HG03432 (cell line): ENCODE measurements around the gene BLOC1S3.

Experiments
- ATAC-seq: cut with Tn5 transposase; IDR thresholded peaks from one replicate; pipeline ENCODE4 v1.9.1; 2021; ENCODE audit warnings: mild to moderate bottlenecking, moderate library complexity; ENCODE audit not compliant: unreplicated experiment

Gene BLOC1S3, protein sequence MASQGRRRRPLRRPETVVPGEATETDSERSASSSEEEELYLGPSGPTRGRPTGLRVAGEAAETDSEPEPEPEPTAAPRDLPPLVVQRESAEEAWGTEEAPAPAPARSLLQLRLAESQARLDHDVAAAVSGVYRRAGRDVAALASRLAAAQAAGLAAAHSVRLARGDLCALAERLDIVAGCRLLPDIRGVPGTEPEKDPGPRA

DNA sequence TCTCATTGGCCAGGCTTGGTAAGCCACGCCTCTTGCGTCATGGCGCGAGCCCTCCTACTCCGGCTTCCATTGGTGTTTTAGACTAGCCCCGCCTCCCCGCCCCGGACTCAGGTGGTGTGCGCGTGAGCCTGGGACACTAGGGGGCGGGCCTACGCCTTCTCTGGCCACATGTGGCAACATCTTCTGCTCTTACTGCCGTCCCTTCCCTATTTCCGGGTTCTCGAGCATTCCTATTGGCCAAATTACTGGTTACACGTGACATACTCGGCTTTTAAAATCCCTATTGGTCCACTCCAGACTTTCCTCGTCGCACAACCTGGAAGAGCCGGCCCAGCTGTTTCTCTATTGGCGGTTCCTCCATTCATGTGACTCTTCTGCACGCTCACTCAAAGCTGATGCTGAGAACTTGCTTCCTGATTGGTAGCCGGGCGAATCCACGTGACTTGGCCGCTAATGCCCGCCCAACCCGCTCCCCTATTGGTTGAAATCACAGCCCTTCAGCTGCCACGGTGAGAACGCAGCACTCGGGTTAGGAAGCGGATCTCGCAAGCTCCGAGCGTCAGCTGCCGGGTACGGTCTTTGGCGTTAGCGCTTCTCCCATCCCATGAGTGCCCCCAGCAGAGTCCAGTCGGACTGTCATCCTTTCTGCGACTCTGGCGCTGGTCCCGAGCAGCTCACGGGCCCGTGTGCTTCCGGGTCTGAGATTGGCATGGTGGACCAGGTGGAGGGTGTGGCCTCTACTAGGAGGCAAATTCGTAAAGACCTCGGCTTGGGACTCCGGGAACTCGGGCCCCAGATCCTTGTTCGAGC lies at the start of gene BLOC1S3:
Gene BLOC1S3 (plus strand): TSS at position 523 of the 810 bp plus-strand sequence. CDS start 513 bp downstream, outside the sequence.
- peak; percentile 78 for ATAC-seq

DNA sequence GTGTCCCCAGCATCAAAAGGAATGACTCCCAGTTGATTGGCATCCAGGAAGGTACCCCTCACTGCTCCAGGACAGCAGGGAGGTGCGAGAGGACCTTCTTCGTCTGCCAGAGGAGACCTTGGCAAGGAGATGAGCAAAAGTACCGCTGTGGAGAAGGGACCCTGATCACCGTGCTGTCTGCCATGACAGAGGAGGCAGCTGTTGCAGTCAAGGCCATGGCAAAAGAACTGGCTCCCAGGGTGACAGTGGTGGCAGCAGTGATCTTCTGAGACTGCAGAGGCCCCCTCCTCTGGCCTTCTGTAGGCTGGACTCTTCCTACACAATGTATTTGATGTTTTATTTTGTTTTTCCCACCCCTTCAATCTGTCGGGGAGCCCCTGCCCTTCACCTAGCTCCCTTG lies 49.8 kb upstream of the BLOC1S3 start:
- no peak for ATAC-seq

DNA sequence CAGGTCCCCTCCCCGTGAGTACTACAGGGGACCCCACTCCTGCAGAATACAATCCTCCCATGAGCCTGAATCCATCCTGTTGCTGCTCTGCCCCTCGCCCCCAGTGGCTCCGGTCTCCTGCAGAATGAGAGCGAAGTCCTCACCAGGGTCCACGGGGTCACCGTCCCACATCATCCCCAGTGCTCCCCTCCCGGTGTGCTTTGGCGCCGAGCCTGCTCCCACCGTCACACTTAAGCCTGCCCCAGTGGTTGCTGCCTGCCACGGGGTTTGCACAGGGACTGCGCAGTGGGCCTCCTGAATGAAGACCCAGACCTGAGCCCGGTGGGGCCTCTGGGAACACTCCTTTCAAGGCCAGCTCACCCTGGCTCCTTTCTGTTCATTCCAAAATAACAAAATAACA lies 48.3 kb upstream of the BLOC1S3 start:
- ATAC-seq, result no peak

DNA sequence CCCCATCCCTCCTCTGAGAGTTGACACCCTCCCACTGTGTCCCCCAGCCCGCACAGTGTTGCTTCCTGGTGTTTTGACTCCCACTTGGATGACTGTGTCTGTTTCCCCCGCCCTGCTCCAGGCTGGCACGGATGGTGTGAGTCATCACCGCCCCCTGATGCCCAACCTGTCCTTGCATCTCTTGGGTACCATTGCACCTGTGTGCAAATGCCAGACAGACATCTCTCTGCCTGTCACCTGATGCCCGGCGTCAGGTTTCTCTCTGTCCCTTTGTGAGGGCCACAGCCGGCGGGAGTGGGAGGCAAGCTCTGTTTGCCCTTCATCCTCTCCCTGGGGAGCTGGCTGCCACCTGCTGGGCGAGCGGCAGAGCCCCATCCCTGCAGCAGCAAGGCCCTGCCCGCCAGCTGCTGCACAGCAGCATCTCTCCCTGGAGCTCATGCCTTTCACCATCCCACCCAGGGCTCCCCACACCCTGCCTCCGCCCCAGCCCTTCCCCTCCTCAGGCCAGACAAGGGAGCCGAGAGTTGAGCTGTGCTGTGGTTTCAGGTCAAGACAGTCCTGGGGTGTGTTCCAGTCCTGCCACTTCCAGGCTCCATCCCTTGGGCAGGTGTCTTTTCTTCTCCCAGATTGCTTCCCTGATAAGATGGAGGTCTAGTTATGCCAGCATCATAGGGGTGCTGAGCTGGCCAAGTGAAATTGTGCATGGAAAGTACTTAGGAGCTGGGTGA lies 47.5 kb upstream of the BLOC1S3 start:
- ATAC-seq, result no peak

DNA sequence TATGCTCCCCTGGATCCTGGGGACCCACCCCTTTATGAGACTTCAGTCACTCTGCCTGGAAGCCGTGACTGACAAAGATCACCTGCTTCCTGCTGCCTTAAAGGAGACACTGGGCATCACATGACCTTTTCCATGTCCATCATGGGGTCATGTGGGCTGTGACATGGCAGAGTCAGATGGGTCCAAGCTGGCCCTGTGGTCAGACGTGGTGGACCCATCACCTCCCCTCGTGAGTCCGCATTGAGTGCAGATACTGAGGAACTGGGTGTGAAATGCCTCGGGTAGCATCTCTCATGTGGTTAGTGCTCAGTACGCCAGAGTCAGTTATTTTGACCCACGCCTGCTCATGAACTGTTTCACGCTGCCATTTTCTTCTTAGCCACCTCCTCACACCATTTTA lies 44.9 kb upstream of the BLOC1S3 start:
- ATAC-seq, result no peak

DNA sequence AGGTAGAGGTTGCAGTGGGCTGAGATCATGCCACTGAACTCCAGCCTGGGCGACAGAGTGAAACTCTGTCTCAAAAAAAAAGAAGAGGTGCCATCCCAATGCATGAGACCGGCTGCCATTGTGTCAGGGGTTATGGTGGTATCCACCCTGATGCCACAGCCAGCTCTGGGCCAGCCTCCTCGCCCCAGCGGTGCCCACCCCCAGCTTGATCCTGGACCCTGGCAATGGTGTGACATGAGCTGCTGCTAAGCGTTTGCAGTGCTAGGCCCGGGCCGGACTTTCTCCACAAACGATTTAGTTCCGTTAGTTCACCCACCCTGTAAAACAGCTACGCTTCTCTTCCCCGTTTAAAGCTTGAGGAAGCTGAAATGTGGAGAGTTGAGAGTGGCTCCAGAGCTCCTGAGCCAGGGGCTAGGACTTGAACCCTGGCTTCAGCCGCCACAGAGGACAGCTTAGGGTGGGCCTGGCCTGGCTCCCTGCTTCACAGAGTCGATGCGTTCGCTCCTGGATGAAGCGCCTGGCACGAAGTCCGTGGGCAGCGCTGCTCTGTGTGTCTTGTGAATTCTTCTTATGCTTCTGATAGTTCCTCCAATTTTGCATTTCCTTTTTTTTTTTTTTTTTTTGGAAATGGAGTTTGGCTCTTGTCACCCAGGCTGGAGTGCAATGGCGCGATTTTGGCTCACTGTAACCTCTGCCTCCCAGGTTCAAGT lies 43.3 kb upstream of the BLOC1S3 start:
- ATAC-seq, result no peak

DNA sequence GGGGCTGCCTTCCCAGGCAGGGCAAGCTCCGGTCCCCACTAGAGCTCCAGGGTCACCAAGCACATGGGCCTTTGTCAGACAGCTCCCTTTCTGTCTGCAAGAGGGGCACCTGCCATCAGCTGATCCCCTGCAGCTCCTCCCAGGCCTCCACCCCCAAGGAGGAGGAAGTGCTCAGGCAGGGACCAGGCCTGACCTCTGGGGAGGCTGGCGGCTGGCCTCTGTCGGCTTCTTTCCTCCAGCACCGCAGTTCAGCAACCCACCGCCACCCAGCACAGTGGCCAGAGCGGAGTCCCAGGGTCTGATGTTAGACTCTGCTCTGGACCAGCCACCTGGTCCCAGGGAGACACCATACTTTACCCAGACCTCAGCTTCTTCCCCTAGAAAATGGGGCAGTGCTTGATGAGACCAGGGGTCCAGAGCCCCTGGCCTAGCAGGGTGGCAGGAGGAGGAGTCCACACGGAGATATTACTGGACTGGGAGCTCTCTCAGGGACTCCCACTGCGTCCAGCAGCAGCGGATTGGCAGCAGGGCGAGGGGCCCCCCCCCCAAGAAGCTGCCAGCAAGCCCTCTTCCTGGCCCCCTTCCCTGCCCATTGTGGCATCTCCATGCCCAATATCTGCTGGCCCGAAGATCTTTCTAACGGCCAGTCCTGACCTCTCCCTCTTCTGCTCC lies 41.9 kb upstream of the BLOC1S3 start:
- ATAC-seq, result peak; percentile 26

DNA sequence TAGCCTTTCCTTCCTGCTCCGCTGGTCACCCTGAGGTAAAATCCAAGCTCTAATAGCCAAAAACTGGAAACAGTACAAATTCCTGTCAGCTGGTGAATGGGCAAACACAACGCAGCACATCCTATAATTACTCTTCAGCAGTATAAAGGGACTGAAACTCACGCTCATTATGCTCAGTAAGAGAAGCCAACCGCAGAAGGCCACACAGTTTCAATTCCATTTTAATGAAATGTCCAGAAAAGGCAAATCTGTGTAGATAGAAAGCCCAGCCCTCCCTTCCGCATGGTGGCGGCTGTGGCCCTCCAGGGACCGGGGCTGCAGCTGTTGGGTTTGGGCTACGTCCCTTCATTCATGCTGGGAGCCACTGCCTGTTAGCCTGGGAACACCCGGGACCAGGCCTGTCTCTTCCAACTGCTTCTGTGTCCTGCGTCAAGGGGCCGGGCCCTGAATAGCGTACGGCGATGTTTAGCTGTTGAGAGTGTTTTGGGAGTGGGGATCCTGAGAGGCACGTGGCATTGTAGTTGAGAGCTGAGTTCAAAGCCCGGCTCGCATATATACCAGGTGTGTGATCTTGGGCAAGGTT lies 41.3 kb upstream of the BLOC1S3 start:
- peak; percentile 71 for ATAC-seq

DNA sequence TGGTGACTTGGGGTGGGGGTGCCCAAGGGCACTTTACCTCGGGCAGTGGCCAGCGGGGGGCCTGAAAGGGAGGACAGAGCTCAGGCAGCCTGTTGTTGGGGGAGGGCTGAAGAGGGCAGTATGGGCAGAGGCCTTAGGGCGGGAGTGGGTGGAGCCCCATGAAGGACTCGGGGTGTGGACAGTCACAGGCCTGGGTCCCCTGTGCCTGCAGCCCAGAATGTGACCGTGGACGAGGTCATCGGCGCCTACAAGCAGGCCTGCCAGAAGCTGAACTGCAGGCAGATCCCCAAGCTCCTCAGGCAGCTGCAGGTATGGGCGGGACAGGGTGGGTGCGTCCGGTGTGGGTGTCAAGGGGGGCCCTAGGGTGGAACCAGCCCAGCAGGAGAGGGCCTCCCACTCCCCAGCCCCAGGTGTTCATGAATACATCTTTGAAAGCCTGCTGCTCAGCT lies 40.3 kb upstream of the BLOC1S3 start:
- ATAC-seq, result no peak

DNA sequence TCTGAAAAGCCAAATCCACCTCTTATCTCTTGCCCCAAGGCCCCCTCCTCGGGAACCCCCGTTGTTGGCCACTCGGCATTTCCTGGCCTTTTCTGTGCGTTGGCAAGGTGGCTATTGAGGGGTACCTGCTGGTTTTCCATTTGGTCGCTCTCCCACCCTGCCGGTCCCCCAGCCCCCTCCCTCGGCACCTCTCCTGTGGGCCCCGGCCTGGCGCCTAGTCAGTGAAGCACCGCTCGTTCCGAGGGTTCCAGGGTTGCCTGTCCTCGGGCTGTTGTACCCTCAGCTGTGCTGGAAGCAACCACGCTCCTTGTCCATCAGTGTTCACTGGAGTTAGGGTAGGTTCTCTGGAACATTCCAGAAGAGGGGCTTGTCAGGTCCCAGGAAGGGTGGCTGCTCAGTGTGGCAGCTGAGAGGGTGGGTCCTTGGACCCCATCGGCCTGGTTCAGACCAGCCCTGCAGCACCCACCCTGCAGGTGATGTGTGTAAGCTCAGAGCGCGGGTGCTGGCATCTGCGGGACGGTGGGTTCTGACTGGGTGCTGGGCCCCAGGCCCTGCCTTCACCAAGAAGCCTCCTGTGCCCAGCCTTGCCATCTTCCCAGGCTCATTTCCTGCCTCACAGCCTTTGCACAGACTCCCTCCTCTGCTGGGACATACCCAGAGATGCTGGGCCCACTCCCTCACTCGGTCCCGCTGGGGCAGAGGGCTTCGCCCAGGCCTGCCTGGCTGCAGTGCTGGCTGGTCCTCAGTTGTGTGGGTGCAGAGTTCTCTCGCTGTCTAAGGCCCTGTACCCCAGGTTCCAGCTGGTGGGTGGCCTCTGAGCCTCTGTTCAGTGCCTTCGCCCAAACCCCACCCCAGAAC lies 39.1 kb upstream of the BLOC1S3 start:
- no peak for ATAC-seq

DNA sequence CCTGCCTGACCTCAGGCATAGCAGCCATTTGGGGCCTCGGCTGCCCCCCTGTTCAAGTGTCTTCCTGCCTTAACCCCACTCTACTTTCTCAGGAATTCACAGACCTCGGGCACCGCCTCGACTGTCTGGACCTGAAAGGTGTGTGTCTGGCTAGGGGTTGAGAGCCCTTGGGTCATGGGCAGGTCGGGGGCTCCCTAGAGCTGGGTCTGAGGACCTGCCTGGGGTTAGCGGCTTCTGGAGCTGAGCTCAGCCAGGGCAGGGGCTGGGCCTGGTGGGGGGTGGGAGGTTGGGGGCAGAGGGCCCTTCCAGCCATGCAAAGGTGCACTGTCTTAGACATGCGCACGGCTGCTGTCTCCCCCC lies 38.5 kb upstream of the BLOC1S3 start:
- ATAC-seq, result no peak

DNA sequence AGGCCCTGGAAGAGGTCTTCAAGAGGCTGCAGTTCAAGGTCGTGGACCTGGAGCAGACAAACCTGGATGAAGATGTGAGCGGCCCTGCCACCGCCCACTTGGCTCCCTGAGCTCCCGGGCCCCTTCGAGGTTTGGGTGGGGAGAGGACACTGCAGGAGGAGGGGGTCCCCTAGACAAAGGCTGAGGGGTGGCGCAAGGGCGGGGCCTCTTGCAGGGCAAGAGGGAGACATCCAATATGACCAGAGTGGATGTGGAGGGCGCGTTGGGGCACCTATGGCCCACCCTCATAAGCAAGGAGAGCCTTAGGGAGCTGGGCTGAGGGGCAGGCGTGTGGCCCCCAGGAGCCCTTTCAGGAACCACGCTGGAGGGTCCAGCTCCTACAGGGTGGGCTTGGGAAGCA lies 38.1 kb upstream of the BLOC1S3 start:
- ATAC-seq, result no peak

DNA sequence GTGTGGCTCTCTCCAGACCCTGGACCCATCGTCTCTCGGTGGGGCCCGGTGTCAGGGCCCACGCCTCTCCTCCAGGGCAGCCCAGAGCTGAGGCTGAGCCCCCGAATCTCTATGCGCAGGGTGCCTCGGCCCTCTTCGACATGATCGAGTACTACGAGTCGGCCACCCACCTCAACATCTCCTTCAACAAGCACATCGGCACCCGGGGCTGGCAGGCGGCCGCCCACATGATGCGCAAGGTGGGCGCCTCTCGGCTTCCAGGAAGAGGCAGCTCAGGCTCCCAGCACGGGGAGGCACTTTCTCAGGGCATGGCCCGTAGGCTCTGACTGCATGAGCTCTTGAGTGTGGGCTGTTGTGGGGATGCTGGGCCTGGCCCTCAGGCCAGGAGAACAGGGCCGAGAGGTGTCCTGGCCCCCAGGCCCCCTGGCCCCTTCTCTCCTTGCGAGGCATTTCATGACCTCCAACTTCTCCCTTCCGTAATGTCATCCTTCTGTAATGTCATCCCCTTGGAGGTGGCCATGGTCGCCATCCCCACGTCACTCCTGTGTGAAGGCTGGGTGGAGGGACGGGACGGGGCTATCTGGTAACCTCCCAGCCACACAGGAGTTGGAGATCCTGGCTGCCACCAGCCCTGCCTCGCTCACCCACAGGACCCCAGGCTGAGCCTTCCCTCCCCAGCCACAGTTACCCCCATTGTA lies 37.2 kb upstream of the BLOC1S3 start:
- ATAC-seq, result no peak

DNA sequence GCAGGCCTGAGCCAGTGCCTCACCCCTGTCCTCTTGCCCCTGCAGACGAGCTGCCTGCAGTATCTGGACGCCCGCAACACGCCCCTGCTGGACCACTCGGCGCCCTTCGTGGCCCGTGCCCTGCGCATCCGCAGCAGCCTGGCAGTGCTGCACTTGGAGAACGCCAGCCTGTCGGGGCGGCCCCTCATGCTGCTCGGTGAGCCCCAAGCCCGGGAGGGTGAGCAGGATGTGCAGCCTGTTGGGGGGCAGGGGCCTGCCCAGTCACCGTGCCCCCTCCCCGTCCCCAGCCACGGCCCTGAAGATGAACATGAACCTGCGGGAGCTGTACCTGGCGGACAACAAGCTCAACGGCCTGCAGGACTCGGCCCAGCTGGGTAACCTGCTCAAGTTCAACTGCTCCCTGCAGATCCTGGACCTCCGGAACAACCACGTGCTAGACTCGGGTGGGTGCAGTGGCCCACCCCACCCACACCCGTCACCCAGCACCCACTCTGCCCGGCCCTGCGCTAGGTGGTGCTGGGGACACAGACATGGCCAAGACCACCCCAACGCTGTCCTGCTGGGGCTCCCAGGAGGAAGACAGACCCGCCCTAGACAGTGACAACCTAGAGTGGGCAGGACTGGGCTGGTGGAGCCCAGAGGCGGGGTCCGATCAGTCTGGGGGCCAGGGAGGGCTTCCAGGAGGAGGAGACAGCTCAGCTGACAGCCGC lies 36.4 kb upstream of the BLOC1S3 start:
- no peak for ATAC-seq

DNA sequence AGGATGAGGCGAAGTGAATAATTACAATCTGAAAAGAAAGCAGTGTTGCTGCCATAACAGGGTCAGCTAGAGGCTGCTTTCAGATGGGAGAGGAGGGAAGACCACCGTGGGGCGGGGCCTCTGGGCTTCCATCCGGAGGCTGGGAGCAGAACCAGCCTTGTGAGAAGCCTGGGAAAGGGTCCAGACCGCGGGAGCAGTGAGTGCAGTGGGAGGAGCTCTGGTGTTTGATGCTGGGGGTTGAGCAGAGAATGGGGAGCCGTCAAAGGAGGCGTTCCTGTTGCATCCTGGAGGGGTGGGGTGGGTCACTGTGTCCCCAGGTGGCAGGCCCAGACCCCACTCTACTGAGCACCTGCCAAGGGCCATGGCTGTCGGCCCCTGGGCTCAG lies 35.9 kb upstream of the BLOC1S3 start:
- no peak for ATAC-seq

DNA sequence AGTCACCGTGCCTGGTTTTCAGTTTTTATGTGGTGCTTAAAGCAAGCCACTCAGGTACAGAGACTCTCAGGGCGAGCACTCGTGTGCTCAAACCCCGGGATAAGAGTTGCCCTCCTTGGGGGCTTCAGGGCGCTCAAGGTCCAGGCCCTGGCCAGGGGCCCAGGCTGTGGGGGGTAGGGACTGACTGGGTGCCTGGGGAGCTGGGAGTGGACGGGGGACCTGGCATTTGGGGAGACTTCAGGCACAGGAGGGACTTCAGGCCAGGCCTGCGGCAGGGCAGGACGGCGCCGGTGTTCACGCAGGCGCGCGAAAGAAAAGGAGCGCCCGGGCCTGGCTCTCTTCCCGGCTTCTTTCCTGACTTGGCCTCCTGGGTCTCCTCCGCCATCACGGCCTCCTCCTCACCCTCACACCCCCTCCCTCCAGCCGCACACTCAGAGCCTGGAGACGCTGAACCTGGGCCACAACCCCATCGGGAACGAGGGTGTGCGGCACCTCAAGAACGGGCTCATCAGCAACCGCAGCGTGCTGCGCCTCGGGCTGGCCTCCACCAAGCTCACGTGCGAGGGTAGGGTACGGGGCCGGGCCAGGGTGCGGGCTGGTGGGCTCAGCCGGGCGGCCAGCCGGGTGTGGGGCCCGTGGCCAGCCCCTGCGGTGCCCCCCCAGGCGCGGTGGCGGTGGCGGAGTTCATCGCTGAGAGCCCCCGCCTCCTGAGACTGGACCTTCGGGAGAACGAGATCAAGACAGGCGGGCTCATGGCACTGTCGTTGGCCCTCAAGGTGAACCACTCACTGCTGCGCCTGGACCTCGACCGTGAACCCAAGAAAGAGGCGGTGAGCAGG lies 33.9 kb upstream of the BLOC1S3 start:
- ATAC-seq, result no peak
